NCI-H146 (cell line): ENCODE measurements around the gene CCDC137.

Experiments
- DNase-seq: peaks from one replicate; lab custom pipeline; 2025; lab: John Stamatoyannopoulos, UW

The CCDC137 gene

GRCh38 chr17:81682565-81683207 lies 16.1 kb downstream of the CCDC137 start:
- DNase-seq = peak; percentile 25

GRCh38 chr17:81683208-81683583 lies 16.7 kb downstream of the CCDC137 start:
- DNase-seq = no peak

- DNase-seq = peak; percentile 98
Observed at GRCh38 chr17:81683584-81684441, 17.3 kb downstream of the CCDC137 start, which contains the start of the genes ARL16 and HGS. Gene ARL16, minus strand, starts transcription at chr17:81683797. Its CDS starts 44 bp downstream, at chr17:81683753. Gene HGS, plus strand, starts transcription at chr17:81684011. Its CDS starts 56 bp downstream, at chr17:81684067.

- no peak for DNase-seq
Observed at GRCh38 chr17:81684442-81684911, 17.9 kb downstream of the CCDC137 start.

- DNase-seq = no peak
Observed at GRCh38 chr17:81685108-81685507, 18.6 kb downstream of the CCDC137 start.

GRCh38 chr17:81686614-81687013 lies 20.1 kb downstream of the CCDC137 start:
- DNase-seq = no peak

GRCh38 chr17:81687770-81688541 lies 21.4 kb downstream of the CCDC137 start:
- DNase-seq = no peak

- DNase-seq = no peak
Observed at GRCh38 chr17:81688616-81689015, 22.1 kb downstream of the CCDC137 start.

GRCh38 chr17:81690066-81690465 lies 23.5 kb downstream of the CCDC137 start:
- no peak for DNase-seq

GRCh38 chr17:81690549-81690948 lies 24.0 kb downstream of the CCDC137 start:
- no peak for DNase-seq

- DNase-seq = no peak
Observed at GRCh38 chr17:81691196-81691595, 24.7 kb downstream of the CCDC137 start.

GRCh38 chr17:81691608-81692007 lies 25.1 kb downstream of the CCDC137 start:
- DNase-seq = no peak

GRCh38 chr17:81693509-81694210 lies 27.1 kb downstream of the CCDC137 start:
- no peak for DNase-seq

- DNase-seq = no peak
Observed at GRCh38 chr17:81694810-81695209, 28.3 kb downstream of the CCDC137 start.

- no peak for DNase-seq
Observed at GRCh38 chr17:81695211-81695610, 28.7 kb downstream of the CCDC137 start.

- no peak for DNase-seq
Observed at GRCh38 chr17:81695801-81696200, 29.3 kb downstream of the CCDC137 start.

- DNase-seq = no peak
Observed at GRCh38 chr17:81696218-81696941, 29.8 kb downstream of the CCDC137 start.

- no peak for DNase-seq
Observed at GRCh38 chr17:81697261-81698044, 30.9 kb downstream of the CCDC137 start.

- no peak for DNase-seq
Observed at GRCh38 chr17:81700353-81701287, 34.1 kb downstream of the CCDC137 start.
